GM13976 (cell line): ENCODE data around the gene EEFSEC.

Experiments used
- DNase-seq: peaks from one replicate; pipeline ENCODE4 v3.0.0; 2012; ENCODE audit warnings: low spot score
- in situ Hi-C: fragments of 300-500 bp; cut with MboI; formaldehyde crosslinking; loops from one replicate; pipeline ENCODE4 v1.12.0; 2022; ENCODE audit warnings: low sequenced_read_pairs, mixed read lengths, inconsistent platforms; ENCODE audit not compliant: unreplicated experiment
- TF ChIP-seq, protein P1 (sequence below): IDR thresholded peaks from 2 replicates; pipeline ENCODE4 v1.5.1; 2012; ENCODE audit warnings: borderline replicate concordance, mild to moderate bottlenecking; ENCODE audit not compliant: insufficient read depth; ENCODE audit errors: extremely low read depth, missing control alignments, control extremely low read depth

EEFSEC gene

GRCh38 chr3:128362026-128362965, 209.0 kb downstream of the EEFSEC start:
- in situ Hi-C loops: no loop called here
- DNase-seq: no peak
- TF ChIP-seq, protein P1, sequence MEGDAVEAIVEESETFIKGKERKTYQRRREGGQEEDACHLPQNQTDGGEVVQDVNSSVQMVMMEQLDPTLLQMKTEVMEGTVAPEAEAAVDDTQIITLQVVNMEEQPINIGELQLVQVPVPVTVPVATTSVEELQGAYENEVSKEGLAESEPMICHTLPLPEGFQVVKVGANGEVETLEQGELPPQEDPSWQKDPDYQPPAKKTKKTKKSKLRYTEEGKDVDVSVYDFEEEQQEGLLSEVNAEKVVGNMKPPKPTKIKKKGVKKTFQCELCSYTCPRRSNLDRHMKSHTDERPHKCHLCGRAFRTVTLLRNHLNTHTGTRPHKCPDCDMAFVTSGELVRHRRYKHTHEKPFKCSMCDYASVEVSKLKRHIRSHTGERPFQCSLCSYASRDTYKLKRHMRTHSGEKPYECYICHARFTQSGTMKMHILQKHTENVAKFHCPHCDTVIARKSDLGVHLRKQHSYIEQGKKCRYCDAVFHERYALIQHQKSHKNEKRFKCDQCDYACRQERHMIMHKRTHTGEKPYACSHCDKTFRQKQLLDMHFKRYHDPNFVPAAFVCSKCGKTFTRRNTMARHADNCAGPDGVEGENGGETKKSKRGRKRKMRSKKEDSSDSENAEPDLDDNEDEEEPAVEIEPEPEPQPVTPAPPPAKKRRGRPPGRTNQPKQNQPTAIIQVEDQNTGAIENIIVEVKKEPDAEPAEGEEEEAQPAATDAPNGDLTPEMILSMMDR: no peak

- no peak for DNase-seq
- TF ChIP-seq, protein P1: no peak
- in situ Hi-C loops: no loop called here
These were observed 211.0 kb downstream of the EEFSEC start for GRCh38 chr3:128364291-128364690.

DNA sequence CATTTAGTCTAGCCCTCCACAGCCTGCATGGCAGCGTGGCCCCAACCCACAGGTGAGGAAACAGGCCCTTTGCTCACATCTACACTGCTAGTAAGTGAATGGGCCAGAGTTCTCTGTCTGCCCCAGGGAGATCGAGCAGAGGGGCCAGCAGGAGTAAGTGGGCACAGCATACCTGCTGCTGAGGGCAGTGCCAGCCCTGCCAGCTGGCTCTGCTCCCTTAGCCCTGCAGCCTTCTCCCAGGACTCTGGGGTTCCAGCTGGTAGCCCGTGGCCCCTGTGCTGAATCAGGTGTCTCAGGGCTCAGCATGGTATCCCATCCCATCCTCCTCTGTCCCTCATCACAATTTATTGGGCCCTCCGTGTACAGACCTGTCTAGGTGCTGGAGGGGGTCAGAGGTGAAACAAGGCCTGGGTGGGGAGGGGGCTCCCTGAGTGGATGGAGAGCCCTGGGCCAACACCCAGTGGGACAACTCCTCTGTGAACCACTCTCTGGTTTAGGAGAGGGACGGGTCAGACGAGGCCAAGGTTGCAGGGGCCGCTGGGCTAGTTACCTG, 211.6 kb downstream of the EEFSEC start:
- no peak for DNase-seq
- TF ChIP-seq, protein P1: no peak
- in situ Hi-C loops: no loop called here

GRCh38 chr3:128366136-128366535, 212.9 kb downstream of the EEFSEC start:
- TF ChIP-seq, protein P1: no peak
- DNase-seq: no peak
- in situ Hi-C loops: no loop called here

DNA sequence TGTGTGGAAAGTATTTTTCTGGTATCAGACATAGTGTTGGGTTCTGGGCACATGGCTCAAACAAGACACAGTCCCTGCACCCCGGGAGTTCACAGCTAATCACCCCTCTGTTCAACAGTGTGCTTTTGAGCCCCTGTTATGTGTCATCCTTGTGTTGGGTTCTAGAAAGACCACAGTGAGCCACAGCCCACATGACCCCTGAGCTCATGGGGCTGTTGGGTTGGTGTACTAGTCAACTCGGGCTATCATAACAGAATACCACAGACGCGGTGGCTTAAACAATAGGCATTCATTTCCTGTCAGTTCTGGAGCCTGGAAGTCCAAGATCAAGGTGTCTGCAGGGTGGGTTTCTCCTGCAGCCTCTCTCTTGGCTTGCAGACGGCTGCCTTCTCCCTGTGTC, 213.4 kb downstream of the EEFSEC start:
- DNase-seq: no peak
- TF ChIP-seq, protein P1: no peak
- in situ Hi-C loops: no loop called here

GRCh38 chr3:128367221-128367620, 213.9 kb downstream of the EEFSEC start:
- in situ Hi-C loops: no loop called here

More at GRCh38 chr3:128367221-128367620, 213.9 kb downstream of the EEFSEC start:
- TF ChIP-seq, protein P1: no peak
- DNase-seq: no peak
